ENCODE data around the gene NVL. TPM values are rescaled to one million over a fixed set of nuclear protein-coding genes. Genes with fewer than 3 reads are reported as not detected.

The NVL gene
- total and polyA plus RNA-seq, 10 of the 15 experiments (the other 5 are each of a cell fraction or from before 2014, with no cell fraction given): 20.3 to 49.6 (median 35.2) TPM

GRCh38 chr1:224356685-224357625 is 27.0 kb upstream of the NVL start, which contains the start of gene CNIH4 (continued):
- no peak for TF ChIP-seq PRDM15 (CRISPR knock-in tag; IDR thresholded peaks at IDR 0.05)
- TF ChIP-seq RELA (IDR thresholded peaks at IDR 0.05; ENCODE audit: borderline replicate concordance, partially characterized antibody): peak; percentile 16
- no peak for TF ChIP-seq SP1 (IDR thresholded peaks at IDR 0.05; ENCODE audit: low read depth, low read length)
- TF ChIP-seq, protein P1, sequence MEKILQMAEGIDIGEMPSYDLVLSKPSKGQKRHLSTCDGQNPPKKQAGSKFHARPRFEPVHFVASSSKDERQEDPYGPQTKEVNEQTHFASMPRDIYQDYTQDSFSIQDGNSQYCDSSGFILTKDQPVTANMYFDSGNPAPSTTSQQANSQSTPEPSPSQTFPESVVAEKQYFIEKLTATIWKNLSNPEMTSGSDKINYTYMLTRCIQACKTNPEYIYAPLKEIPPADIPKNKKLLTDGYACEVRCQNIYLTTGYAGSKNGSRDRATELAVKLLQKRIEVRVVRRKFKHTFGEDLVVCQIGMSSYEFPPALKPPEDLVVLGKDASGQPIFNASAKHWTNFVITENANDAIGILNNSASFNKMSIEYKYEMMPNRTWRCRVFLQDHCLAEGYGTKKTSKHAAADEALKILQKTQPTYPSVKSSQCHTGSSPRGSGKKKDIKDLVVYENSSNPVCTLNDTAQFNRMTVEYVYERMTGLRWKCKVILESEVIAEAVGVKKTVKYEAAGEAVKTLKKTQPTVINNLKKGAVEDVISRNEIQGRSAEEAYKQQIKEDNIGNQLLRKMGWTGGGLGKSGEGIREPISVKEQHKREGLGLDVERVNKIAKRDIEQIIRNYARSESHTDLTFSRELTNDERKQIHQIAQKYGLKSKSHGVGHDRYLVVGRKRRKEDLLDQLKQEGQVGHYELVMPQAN (conservative IDR thresholded peaks at IDR 0.05): peak; percentile 80; the same call in 1 of the 2 replicates
- TF ChIP-seq CBX5 (IDR thresholded peaks at IDR 0.05; ENCODE audit: low read depth): no peak
- no peak for TF ChIP-seq EED (IDR thresholded peaks at IDR 0.05; ENCODE audit: low read depth)
- TF ChIP-seq, protein P2, sequence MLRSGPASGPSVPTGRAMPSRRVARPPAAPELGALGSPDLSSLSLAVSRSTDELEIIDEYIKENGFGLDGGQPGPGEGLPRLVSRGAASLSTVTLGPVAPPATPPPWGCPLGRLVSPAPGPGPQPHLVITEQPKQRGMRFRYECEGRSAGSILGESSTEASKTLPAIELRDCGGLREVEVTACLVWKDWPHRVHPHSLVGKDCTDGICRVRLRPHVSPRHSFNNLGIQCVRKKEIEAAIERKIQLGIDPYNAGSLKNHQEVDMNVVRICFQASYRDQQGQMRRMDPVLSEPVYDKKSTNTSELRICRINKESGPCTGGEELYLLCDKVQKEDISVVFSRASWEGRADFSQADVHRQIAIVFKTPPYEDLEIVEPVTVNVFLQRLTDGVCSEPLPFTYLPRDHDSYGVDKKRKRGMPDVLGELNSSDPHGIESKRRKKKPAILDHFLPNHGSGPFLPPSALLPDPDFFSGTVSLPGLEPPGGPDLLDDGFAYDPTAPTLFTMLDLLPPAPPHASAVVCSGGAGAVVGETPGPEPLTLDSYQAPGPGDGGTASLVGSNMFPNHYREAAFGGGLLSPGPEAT (IDR thresholded peaks at IDR 0.05; ENCODE audit: low read depth): no peak
- no peak for TF ChIP-seq KAT2A (conservative IDR thresholded peaks at IDR 0.05; ENCODE audit: control insufficient read depth, low read depth, low read length)
- no peak for TF ChIP-seq YBX1 (IDR thresholded peaks at IDR 0.05)
- no peak for TF ChIP-seq USF1 (IDR thresholded peaks at IDR 0.05; ENCODE audit: borderline replicate concordance, extremely low read length, insufficient read depth, low read depth, low read length)
- no peak for TF ChIP-seq SPI1 (IDR thresholded peaks at IDR 0.05; ENCODE audit: borderline replicate concordance, insufficient read depth, low read depth, low read length)
- TF ChIP-seq DPF2 (IDR thresholded peaks at IDR 0.05): peak; percentile 82
- peak; percentile 90 for TF ChIP-seq IKZF1 (conservative IDR thresholded peaks at IDR 0.05)
- no peak for TF ChIP-seq NFIC (IDR thresholded peaks at IDR 0.05; ENCODE audit: low read depth, low read length)
- TF ChIP-seq KDM1A (IDR thresholded peaks at IDR 0.05; ENCODE audit: borderline replicate concordance): no peak
- TF ChIP-seq RCOR1 (conservative IDR thresholded peaks at IDR 0.05; ENCODE audit: low read depth, low read length): no peak
- no peak for TF ChIP-seq JUNB (IDR thresholded peaks at IDR 0.05)
- peak; percentile 35; the same call in 1 of the 2 replicates for TF ChIP-seq ATF7 (IDR thresholded peaks at IDR 0.05; ENCODE audit: low read depth)
- peak; percentile 81 for TF ChIP-seq SREBF1 (IDR thresholded peaks at IDR 0.05; ENCODE audit: low read length)
